DMS 273 treated with DMSO at 0.1 percent for 48 hours (cell line): Measurements from ENCODE around the gene MICAL2.
A peak's percentile ranks its signal among the peaks of the same experiment; 100 is the strongest.

Experiments
- DNase-seq: peaks from one replicate; lab custom pipeline; 2025; lab: John Stamatoyannopoulos, UW

Gene MICAL2

GRCh38 chr11:12271826-12272366, 161.5 kb downstream of the MICAL2 start:
- no peak for DNase-seq

- DNase-seq: no peak
These were observed 162.6 kb downstream of the MICAL2 start for GRCh38 chr11:12272821-12273617.

GRCh38 chr11:12273618-12273995, 163.2 kb downstream of the MICAL2 start:
- no peak for DNase-seq

GRCh38 chr11:12274056-12274455, 163.7 kb downstream of the MICAL2 start:
- no peak for DNase-seq

- DNase-seq: no peak
These were observed 164.3 kb downstream of the MICAL2 start for GRCh38 chr11:12274558-12275197.

GRCh38 chr11:12275818-12276217, 165.4 kb downstream of the MICAL2 start:
- DNase-seq: no peak

- DNase-seq: no peak
These were observed 166.0 kb downstream of the MICAL2 start for GRCh38 chr11:12276356-12276755.

GRCh38 chr11:12276831-12277475, 166.6 kb downstream of the MICAL2 start:
- DNase-seq: no peak

- DNase-seq: no peak
These were observed 168.6 kb downstream of the MICAL2 start for GRCh38 chr11:12278766-12279671.

- no peak for DNase-seq
These were observed 169.3 kb downstream of the MICAL2 start for GRCh38 chr11:12279672-12280108.

GRCh38 chr11:12280199-12280837, 169.9 kb downstream of the MICAL2 start:
- no peak for DNase-seq

GRCh38 chr11:12280838-12281565, 170.6 kb downstream of the MICAL2 start:
- no peak for DNase-seq

- DNase-seq: no peak
These were observed 171.4 kb downstream of the MICAL2 start for GRCh38 chr11:12281571-12282478.

GRCh38 chr11:12282676-12283075, 172.3 kb downstream of the MICAL2 start:
- DNase-seq: no peak

GRCh38 chr11:12284316-12285050, 174.1 kb downstream of the MICAL2 start:
- DNase-seq: no peak

- no peak for DNase-seq
These were observed 174.7 kb downstream of the MICAL2 start for GRCh38 chr11:12285106-12285505.

- no peak for DNase-seq
These were observed 175.4 kb downstream of the MICAL2 start for GRCh38 chr11:12285811-12286222.

GRCh38 chr11:12286606-12287005, 176.2 kb downstream of the MICAL2 start:
- DNase-seq: no peak

GRCh38 chr11:12287009-12287373, 176.6 kb downstream of the MICAL2 start:
- peak; percentile 24 for DNase-seq
